HG03175 (cell line): ENCODE results near the gene MEX3D.
A peak's percentile ranks its signal among the peaks of the same experiment; 100 is the strongest.
"Not testable (repeated sequence)": the region's sequence is repeated elsewhere in the genome, so short reads cannot be mapped to it uniquely, and the experiment has no call there.

Experiments used
- ATAC-seq: cut with Tn5 transposase; IDR thresholded peaks from one replicate; pipeline ENCODE4 v1.9.1; 2021; ENCODE audit warnings: mild to moderate bottlenecking, moderate library complexity; ENCODE audit not compliant: unreplicated experiment

The MEX3D gene

GRCh38 chr19:1522061-1522460, 46.1 kb downstream of the MEX3D start:
- ATAC-seq = no peak

- no peak for ATAC-seq
Observed at GRCh38 chr19:1521636-1522035, 46.5 kb downstream of the MEX3D start.

- no peak for ATAC-seq
Observed at GRCh38 chr19:1520203-1520780, 47.8 kb downstream of the MEX3D start.

- not testable (repeated sequence) for ATAC-seq
Observed at GRCh38 chr19:1519802-1520201, 48.3 kb downstream of the MEX3D start.

GRCh38 chr19:1518471-1518870, 49.7 kb downstream of the MEX3D start:
- no peak for ATAC-seq

GRCh38 chr19:1516395-1516753, 51.8 kb downstream of the MEX3D start:
- no peak for ATAC-seq

GRCh38 chr19:1514986-1515721, 53.0 kb downstream of the MEX3D start:
- ATAC-seq = no peak

GRCh38 chr19:1514295-1514661, 53.8 kb downstream of the MEX3D start:
- no peak for ATAC-seq

GRCh38 chr19:1513499-1514294, 54.4 kb downstream of the MEX3D start:
- ATAC-seq = no peak

GRCh38 chr19:1512671-1513498, 55.2 kb downstream of the MEX3D start, which contains the start of gene ADAMTSL5:
TSS of gene ADAMTSL5 (minus strand) at chr19:1513019. CDS start at chr19:1510943, 2,076 bp downstream.
- ATAC-seq = no peak

- no peak for ATAC-seq
Observed at GRCh38 chr19:1511318-1512317, 56.5 kb downstream of the MEX3D start.

GRCh38 chr19:1510807-1511206, 57.3 kb downstream of the MEX3D start:
- no peak for ATAC-seq

GRCh38 chr19:1510442-1510806, 57.7 kb downstream of the MEX3D start:
- no peak for ATAC-seq

- ATAC-seq = no peak
Observed at GRCh38 chr19:1509602-1510441, 58.3 kb downstream of the MEX3D start.

- ATAC-seq = no peak
Observed at GRCh38 chr19:1508507-1508856, 59.6 kb downstream of the MEX3D start.

GRCh38 chr19:1507763-1508506, 60.2 kb downstream of the MEX3D start:
- peak; percentile 59 for ATAC-seq

- ATAC-seq = no peak
Observed at GRCh38 chr19:1507192-1507660, 60.9 kb downstream of the MEX3D start.
